OCI-LY3 (cell line): ENCODE results near the gene FCN1.

Experiments
- EZH2phosphoT487 ChIP-seq: fragments of 200-600 bp; shearing (Covaris generic); IDR thresholded peaks from 2 replicates; pipeline ENCODE4 v1.6.1; 2018; ENCODE audit warnings: antibody characterized with exemption, mixed run types, low read depth
- TF ChIP-seq, protein P1 (sequence below): fragments of 200-600, 300-600 bp; sonication (generic); IDR thresholded peaks from 2 replicates; pipeline ENCODE4 v1.5.1; 2014; ENCODE audit warnings: antibody characterized with exemption, low read length, low read depth

- TF ChIP-seq, protein P1, sequence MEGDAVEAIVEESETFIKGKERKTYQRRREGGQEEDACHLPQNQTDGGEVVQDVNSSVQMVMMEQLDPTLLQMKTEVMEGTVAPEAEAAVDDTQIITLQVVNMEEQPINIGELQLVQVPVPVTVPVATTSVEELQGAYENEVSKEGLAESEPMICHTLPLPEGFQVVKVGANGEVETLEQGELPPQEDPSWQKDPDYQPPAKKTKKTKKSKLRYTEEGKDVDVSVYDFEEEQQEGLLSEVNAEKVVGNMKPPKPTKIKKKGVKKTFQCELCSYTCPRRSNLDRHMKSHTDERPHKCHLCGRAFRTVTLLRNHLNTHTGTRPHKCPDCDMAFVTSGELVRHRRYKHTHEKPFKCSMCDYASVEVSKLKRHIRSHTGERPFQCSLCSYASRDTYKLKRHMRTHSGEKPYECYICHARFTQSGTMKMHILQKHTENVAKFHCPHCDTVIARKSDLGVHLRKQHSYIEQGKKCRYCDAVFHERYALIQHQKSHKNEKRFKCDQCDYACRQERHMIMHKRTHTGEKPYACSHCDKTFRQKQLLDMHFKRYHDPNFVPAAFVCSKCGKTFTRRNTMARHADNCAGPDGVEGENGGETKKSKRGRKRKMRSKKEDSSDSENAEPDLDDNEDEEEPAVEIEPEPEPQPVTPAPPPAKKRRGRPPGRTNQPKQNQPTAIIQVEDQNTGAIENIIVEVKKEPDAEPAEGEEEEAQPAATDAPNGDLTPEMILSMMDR = no peak
- TF ChIP-seq EZH2phosphoT487 = no peak
Measured at GRCh38 chr9:134890155-134890495, 27.6 kb downstream of the FCN1 start.
